ENCODE measurements around the gene MICAL2. TPM values are rescaled to one million over a fixed set of nuclear protein-coding genes. Genes with fewer than 3 reads are reported as not detected.

Gene MICAL2
- total RNA-seq, 4 donors from 2014 or later: 24.7 to 53.7 (median 37.0) TPM

GRCh38 chr11:12306830-12307229, 196.4 kb downstream of the MICAL2 start:
- no peaks in the 10 kb centered on the region for H3K4me1 ChIP-seq
- ATAC-seq (no peak), DNase-seq (no peak)
- no peak for TF ChIP-seq POLR2A (IDR thresholded peaks at IDR 0.05)
- TF ChIP-seq CTCF (IDR thresholded peaks at IDR 0.05 in 4 of 5, conservative IDR thresholded peaks at IDR 0.05 in 1 of 5): no peak
- intact Hi-C loops (cut with DNase I; ENCODE audit: low total_unique reads): no loop called here
- in situ Hi-C loops (cut with MboI; ENCODE audit: low sequenced_read_pairs in 4 of 4): no loop called here
- no peaks in the 10 kb centered on the region for H3K9me3 ChIP-seq
- no peak overlapping the region for H3K27ac ChIP-seq
- H3K4me3 ChIP-seq: no peak overlapping the region
- no peaks in the 10 kb centered on the region for H3K36me3 ChIP-seq
- H3K27me3 ChIP-seq: no peaks in the 10 kb centered on the region

- intact Hi-C loops (cut with DNase I; ENCODE audit: low total_unique reads): no loop called here
- H3K27ac ChIP-seq: no peak overlapping the region
Measured at GRCh38 chr11:12312132-12312531, 201.7 kb downstream of the MICAL2 start.

More at GRCh38 chr11:12312132-12312531, 201.7 kb downstream of the MICAL2 start:
- no peaks in the 10 kb centered on the region for H3K9me3 ChIP-seq
- no peaks in the 10 kb centered on the region for H3K27me3 ChIP-seq
- no peak for ATAC-seq
- in situ Hi-C loops (cut with MboI; ENCODE audit: low sequenced_read_pairs in 4 of 4): no loop called here
- TF ChIP-seq POLR2A (IDR thresholded peaks at IDR 0.05) (no peak), CTCF (IDR thresholded peaks at IDR 0.05 in 4 of 5, conservative IDR thresholded peaks at IDR 0.05 in 1 of 5) (no peak)
- no peaks in the 10 kb centered on the region for H3K36me3 ChIP-seq
- H3K4me3 ChIP-seq: no peak overlapping the region
- no peaks in the 10 kb centered on the region for H3K4me1 ChIP-seq
- DNase-seq: no peak

Small RNA genes lying within 50 kb of the gene (microRNA-seq; reads per million reads assigned to microRNA genes)
- 0 reads per million in 2 donors for gene MIR6124 (ENCODE audit: borderline replicate concordance in 2 of 2)

Other genes with a start within 250 kb of the MICAL2 start
- gene DKK3, start 102.0 kb upstream of the MICAL2 start, total RNA-seq: 10 to 100 TPM in 1 of 4 donors, 1 to 10 TPM in 3; 4.1 to 31.7 (median 7.2) TPM

Data from gastrocnemius medialis (tissue), 4 donors.